GM12878 (cell line): ENCODE results near the gene PRKCD.

Source experiments
- BCL11A ChIP-seq: IDR thresholded peaks from 2 replicates; pipeline ENCODE4 v1.6.1; 2011; ENCODE audit warnings: low read depth, low read length
- CTCF ChIP-seq, 3 experiments: IDR thresholded peaks in 2 of 3; conservative IDR thresholded peaks in 1 of 3; 2 replicates each; pipeline ENCODE4 v1.5.1; 2011; ENCODE audit warnings: low read depth in 3 of 3, low read length in 3 of 3, mild to moderate bottlenecking in 3 of 3, control low read depth in 2 of 3, moderate library complexity in 2 of 3, inconsistent platforms in 1 of 3, mixed read lengths in 1 of 3; ENCODE audit not compliant: control insufficient read depth in 2 of 3, insufficient read depth in 1 of 3; ENCODE audit errors: extremely low read depth in 1 of 3
- ETV6 ChIP-seq, 2 experiments: fragments of 450-650 bp in 1 of 2; IDR thresholded peaks in 1 of 2; conservative IDR thresholded peaks in 1 of 2; 2 replicates each; pipeline ENCODE4 v1.6.1; 2014; ENCODE audit warnings: antibody characterized with exemption in 1 of 2, borderline replicate concordance in 1 of 2, low read depth in 1 of 2, mild to moderate bottlenecking in 1 of 2, moderate library complexity in 1 of 2
- EZH2 ChIP-seq: IDR thresholded peaks from 2 replicates; pipeline ENCODE4 v1.6.1; 2012; ENCODE audit warnings: low read depth, mild to moderate bottlenecking, control low read depth, inconsistent platforms, low read length, borderline replicate concordance; ENCODE audit not compliant: control insufficient read depth
- GABPA ChIP-seq: IDR thresholded peaks from 2 replicates; pipeline ENCODE4 v1.6.1; 2014; ENCODE audit warnings: antibody characterized with exemption, low read depth, mild to moderate bottlenecking, inconsistent platforms
- POLR2AphosphoS5 ChIP-seq: IDR thresholded peaks from 2 replicates; pipeline ENCODE4 v1.6.1; 2011; ENCODE audit warnings: mild to moderate bottlenecking, low read length, inconsistent platforms
- RAD21 ChIP-seq: IDR thresholded peaks from 2 replicates; pipeline ENCODE4 v1.6.1; 2011; ENCODE audit warnings: mild to moderate bottlenecking, low read depth, low read length, moderate library complexity; ENCODE audit not compliant: insufficient read depth
- RCOR1 ChIP-seq: conservative IDR thresholded peaks from 2 replicates; pipeline ENCODE4 v1.6.1; 2012; ENCODE audit warnings: low read depth, low read length, improper control_type of control experiment
- RFX5 ChIP-seq: IDR thresholded peaks from 2 replicates; pipeline ENCODE4 v1.6.1; 2011; ENCODE audit warnings: low read depth, low read length, improper control_type of control experiment
- SMARCA5 ChIP-seq: fragments of 450-650 bp; IDR thresholded peaks from 2 replicates; pipeline ENCODE4 v1.6.1; 2017; ENCODE audit warnings: mild to moderate bottlenecking
- SREBF2 ChIP-seq: IDR thresholded peaks from 2 replicates; pipeline ENCODE4 v1.6.1; 2012; ENCODE audit warnings: mild to moderate bottlenecking, low read length
- WRNIP1 ChIP-seq: IDR thresholded peaks from 2 replicates; pipeline ENCODE4 v1.6.1; 2011; ENCODE audit warnings: low read depth, low read length, improper control_type of control experiment, borderline replicate concordance
- YBX1 ChIP-seq: fragments of 450-650 bp; IDR thresholded peaks from 2 replicates; pipeline ENCODE4 v1.6.1; 2016; ENCODE audit warnings: antibody characterized with exemption
- ZNF24 ChIP-seq: fragments of 450-650 bp; IDR thresholded peaks from 2 replicates; pipeline ENCODE4 v1.6.1; 2017; ENCODE audit warnings: antibody characterized with exemption, mild to moderate bottlenecking

GRCh38 chr3:53123510-53123909, 37.5 kb upstream of the PRKCD start:
- TF ChIP-seq CTCF (IDR thresholded peaks at IDR 0.05 in 2 of 3, conservative IDR thresholded peaks at IDR 0.05 in 1 of 3; ENCODE audit: control insufficient read depth in 2 of 3, extremely low read depth in 1 of 3, insufficient read depth in 1 of 3, low read depth in 3 of 3, low read length in 3 of 3) (no peak), RAD21 (no peak), EZH2 (no peak), ZNF24 (no peak), GABPA (no peak), SREBF2 (no peak), BCL11A (no peak), RFX5 (no peak), RCOR1 (no peak), POLR2AphosphoS5 (no peak), WRNIP1 (no peak), YBX1 (no peak), ETV6 (conservative IDR thresholded peaks at IDR 0.05 in 1 of 2, IDR thresholded peaks at IDR 0.05 in 1 of 2; ENCODE audit: borderline replicate concordance in 1 of 2, low read depth in 1 of 2) (no peak), SMARCA5 (no peak)
